Uterus (tissue), 4 donors: ENCODE measurements around the gene CD47. TPM values are rescaled to one million over a fixed set of nuclear protein-coding genes. Genes with fewer than 3 reads are reported as not detected.

Source experiments
- DNase-seq, 2 donors: peaks; one replicate each; pipeline ENCODE4 v3.0.0-alpha.2; 2019 to 2020
- H3K27ac ChIP-seq, 2 donors: fragments of 200-600 bp; sonication (generic); 1 replicate in 1 of 2; 2 replicates in 1 of 2; pipeline ENCODE4 v1.5.1; 2016 to 2018
- H3K27me3 ChIP-seq, 2 donors: fragments of 200-600 bp; sonication (generic); one replicate each; pipeline ENCODE4 v1.5.1; 2018 to 2019; ENCODE audit warnings: control low read depth in 1 of 2
- H3K36me3 ChIP-seq, 2 donors: fragments of 200-600 bp; sonication (generic); one replicate each; pipeline ENCODE4 v1.5.1; 2019; ENCODE audit warnings: control low read depth in 1 of 2
- H3K4me1 ChIP-seq, 2 donors: fragments of 200-600 bp; sonication (generic); one replicate each; pipeline ENCODE4 v1.5.1; 2018 to 2019; ENCODE audit warnings: control low read depth in 1 of 2
- H3K4me3 ChIP-seq, 2 donors: fragments of 200-600 bp; sonication (generic); 1 replicate in 1 of 2; 2 replicates in 1 of 2; pipeline ENCODE4 v1.5.1; 2018 to 2019; ENCODE audit warnings: mild to moderate bottlenecking in 1 of 2
- H3K9me3 ChIP-seq, 2 donors: fragments of 200-600 bp; sonication (generic); one replicate each; pipeline ENCODE4 v1.5.1; 2019; ENCODE audit warnings: control low read depth in 1 of 2
- CTCF ChIP-seq, 4 experiments: fragments of 200-600 bp in 2 of 4; fragments of 450-650 bp in 2 of 4; sonication (generic) in 2 of 4; IDR thresholded peaks; one replicate each; pipeline ENCODE4 v1.5.1; 2016 to 2019; ENCODE audit warnings: antibody characterized with exemption in 4 of 4, mild to moderate bottlenecking in 2 of 4, moderate library complexity in 1 of 4
- POLR2A ChIP-seq, 2 donors: fragments of 450-650 bp; IDR thresholded peaks; one replicate each; pipeline ENCODE4 v1.6.1; 2016; ENCODE audit warnings: antibody characterized with exemption in 2 of 2, mild to moderate bottlenecking in 1 of 2, moderate library complexity in 1 of 2
- intact Hi-C: fragments of 100-400 bp; cut with DNase I; formaldehyde crosslinking; loops from one replicate; pipeline ENCODE4 v1.15.1; 2023; ENCODE audit warnings: low total_unique reads
- total RNA-seq, 4 donors: library from RNA; depleted of rRNA in 3 of 4; stranded (reverse); fragments of >200 nt in 3 of 4; gene quantifications; one replicate each; pipeline versions ENCODE4 v1.1.0 to v1.2.4, GENCODE V29; 2014 to 2023
- donor health status: DM: yes; HTN: yes; CAD: no.

The CD47 gene
- total RNA-seq, 4 donors from 2014 or later: 29.2 to 210 (median 67.1) TPM

DNA sequence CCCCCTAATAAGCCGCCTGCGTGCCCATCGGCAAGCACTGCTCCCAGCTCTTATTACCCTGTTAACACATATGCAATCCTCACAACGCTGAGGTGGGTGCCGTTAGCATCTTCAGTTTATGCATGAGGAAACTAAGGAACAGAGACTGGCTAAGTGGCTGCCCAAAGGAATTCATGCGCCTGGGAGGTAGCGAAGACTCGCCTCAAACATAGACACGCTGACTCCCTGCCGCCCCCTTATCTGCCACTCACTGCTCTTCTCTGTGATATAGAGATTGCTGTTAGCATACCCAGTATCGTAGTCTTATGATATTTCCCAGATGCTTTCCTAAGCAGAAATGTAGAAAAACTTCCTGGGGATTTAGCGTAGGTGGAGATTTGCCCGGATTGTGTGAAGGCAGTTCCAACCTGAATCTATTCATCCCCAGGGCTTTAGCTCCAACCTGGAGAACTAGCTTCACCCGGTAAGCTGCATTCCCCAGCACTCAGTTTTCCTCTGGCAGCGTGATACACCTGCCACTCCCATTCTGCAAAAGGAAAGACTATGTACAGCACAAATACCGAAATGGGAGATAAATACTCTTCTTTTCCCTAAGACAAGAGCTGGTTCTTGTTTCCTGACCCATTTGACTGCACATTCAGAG, 23.7 kb upstream of the CD47 start:
- no peaks in the 10 kb centered on the region for H3K4me1 ChIP-seq
- no peaks in the 10 kb centered on the region for H3K36me3 ChIP-seq
- no peak overlapping the region for H3K27ac ChIP-seq
- no peaks in the 10 kb centered on the region for H3K27me3 ChIP-seq
- TF ChIP-seq CTCF (IDR thresholded peaks at IDR 0.05): no peak
- TF ChIP-seq POLR2A (IDR thresholded peaks at IDR 0.05): no peak
- H3K4me3 ChIP-seq: no peak overlapping the region
- no peak for DNase-seq
- no peaks in the 10 kb centered on the region for H3K9me3 ChIP-seq
- intact Hi-C loops: no loop called here

DNA sequence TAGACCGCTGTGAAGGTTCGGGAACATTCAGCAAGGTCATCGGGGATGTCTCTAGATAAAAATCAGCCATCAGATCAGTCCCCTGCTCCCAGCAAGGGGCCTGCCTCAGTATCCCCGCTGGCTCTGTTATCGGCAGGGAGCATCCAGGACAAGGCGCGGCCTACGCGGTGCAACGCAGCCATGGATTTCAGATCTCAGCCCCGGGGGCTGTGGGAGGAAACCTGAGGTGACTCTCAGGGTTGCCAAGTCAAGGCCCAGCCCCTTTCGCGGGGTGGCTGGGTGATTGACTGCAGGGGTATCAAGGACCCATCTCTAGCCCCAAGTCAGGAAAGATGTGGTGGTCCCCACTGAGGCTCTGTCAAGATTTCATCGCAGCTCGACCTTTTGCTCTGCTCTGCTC, 23.1 kb upstream of the CD47 start:
- Histone ChIP-seq H3K9me3 (no peaks in the 10 kb centered on the region), H3K27me3 (no peaks in the 10 kb centered on the region), H3K4me1 (no peaks in the 10 kb centered on the region), H3K4me3 (no peak overlapping the region), H3K27ac (no peak overlapping the region), H3K36me3 (no peaks in the 10 kb centered on the region)
- TF ChIP-seq POLR2A (IDR thresholded peaks at IDR 0.05): no peak
- no peak for TF ChIP-seq CTCF (IDR thresholded peaks at IDR 0.05)
- intact Hi-C loops: no loop called here
- DNase-seq: no peak

DNA sequence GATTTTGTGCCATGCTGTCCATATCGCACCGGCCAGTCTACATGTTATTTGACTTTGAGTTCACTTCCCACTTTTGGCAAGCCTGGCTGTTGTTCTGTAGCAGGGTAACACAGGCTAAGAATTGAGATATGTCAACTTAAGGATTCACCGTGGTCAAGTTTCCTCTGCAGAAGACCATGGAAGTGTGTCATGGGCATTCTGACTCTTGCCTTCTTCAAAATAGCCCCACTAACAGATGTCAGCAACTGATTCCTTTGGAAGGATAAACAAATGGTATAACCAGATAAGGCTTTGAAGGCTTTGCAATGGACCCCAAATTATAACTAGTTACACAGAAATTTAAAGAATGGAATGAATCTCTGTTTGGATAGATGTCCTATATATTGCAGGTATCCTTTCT, 20.1 kb upstream of the CD47 start:
- Histone ChIP-seq H3K9me3 (no peaks in the 10 kb centered on the region), H3K4me1 (no peaks in the 10 kb centered on the region), H3K36me3 (no peaks in the 10 kb centered on the region), H3K4me3 (no peak overlapping the region), H3K27ac (no peak overlapping the region), H3K27me3 (no peaks in the 10 kb centered on the region)
- DNase-seq: no peak
- intact Hi-C loops: no loop called here
- TF ChIP-seq POLR2A (IDR thresholded peaks at IDR 0.05) (no peak), CTCF (IDR thresholded peaks at IDR 0.05) (no peak)

DNA sequence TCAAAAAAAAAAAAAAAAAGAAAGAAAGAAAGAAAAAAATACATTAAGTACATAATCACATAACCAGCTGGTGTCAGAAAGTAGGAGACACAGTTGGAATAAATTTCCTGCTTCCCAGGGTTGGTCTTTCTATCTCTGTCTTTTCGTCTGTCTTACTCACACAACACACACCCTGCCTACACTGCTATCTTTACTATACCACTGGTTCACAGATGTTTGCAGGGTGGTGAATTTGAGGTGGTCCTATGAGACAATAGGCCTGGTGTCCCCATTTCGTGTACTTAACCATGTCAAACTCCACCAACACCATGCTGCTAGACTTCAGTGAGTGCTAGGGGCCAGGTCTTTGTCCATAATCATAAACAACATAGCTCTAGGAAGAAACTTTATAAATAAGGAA, 17.6 kb upstream of the CD47 start:
- no peaks in the 10 kb centered on the region for H3K9me3 ChIP-seq
- TF ChIP-seq POLR2A (IDR thresholded peaks at IDR 0.05): no peak
- no peak for TF ChIP-seq CTCF (IDR thresholded peaks at IDR 0.05)
- H3K27me3 ChIP-seq: no peaks in the 10 kb centered on the region
- intact Hi-C loops: no loop called here
- no peaks in the 10 kb centered on the region for H3K4me1 ChIP-seq
- no peak for DNase-seq
- no peak overlapping the region for H3K4me3 ChIP-seq
- H3K27ac ChIP-seq: no peak overlapping the region
- H3K36me3 ChIP-seq: no peaks in the 10 kb centered on the region

GRCh38 chr3:108106449-108106848, 15.6 kb upstream of the CD47 start:
- intact Hi-C loops: no loop called here
- TF ChIP-seq POLR2A (IDR thresholded peaks at IDR 0.05) (no peak), CTCF (IDR thresholded peaks at IDR 0.05) (no peak)

More at GRCh38 chr3:108106449-108106848, 15.6 kb upstream of the CD47 start:
- DNase-seq: no peak
- Histone ChIP-seq H3K36me3 (no peaks in the 10 kb centered on the region), H3K9me3 (no peaks in the 10 kb centered on the region), H3K27ac (no peak overlapping the region), H3K4me3 (no peak overlapping the region), H3K4me1 (no peaks in the 10 kb centered on the region), H3K27me3 (no peaks in the 10 kb centered on the region)
